Sciatic nerve (tissue), 2 donors: ENCODE data around the gene PTPA. TPM values are rescaled to one million over a fixed set of nuclear protein-coding genes. Genes with fewer than 3 reads are reported as not detected.
A peak's percentile ranks its signal among the peaks of the same experiment; 100 is the strongest.
"Not testable (repeated sequence)": the region's sequence is repeated elsewhere in the genome, so short reads cannot be mapped to it uniquely, and the experiment has no call there.

ENCODE experiments used
- ATAC-seq: fragments of 200-7000 bp; cut with Tn5 transposase; one replicate; pipeline ENCODE4 v1.9.1; 2020; ENCODE audit warnings: mild to moderate bottlenecking, moderate library complexity
- DNase-seq: peaks from one replicate; pipeline ENCODE4 v3.0.0-alpha.2; 2020; ENCODE audit warnings: low spot score
- intact Hi-C: fragments of 100-400 bp; cut with DNase I; formaldehyde crosslinking; loops from one replicate; pipeline ENCODE4 v1.14.2; 2022
- total RNA-seq: library from RNA; stranded (reverse); fragmentation: NEBNext Ultra II Directional; extraction: Animal tissue kit (Norgen Biotek cat#: 25700); gene quantifications from one replicate; pipeline ENCODE4 v1.2.1, GENCODE V29; 2021
- donor health status: DM: no; HTN: no; CAD: no.
- donor health status: DM: no; HTN: no; CAD: no.

The PTPA gene
- total RNA-seq, 1 donor from 2014 or later: 78.2 TPM

GRCh38 chr9:129143031-129143927 is 32.1 kb downstream of the PTPA start:
- intact Hi-C loops: loop anchor here (10.0 kb wide), 1 partner anchor 342 kb away; no protein-coding TSS in a partner anchor
- ATAC-seq (peak; percentile 36), DNase-seq (peak; percentile 93)

- intact Hi-C loops: loop anchor here (10.0 kb wide), 1 partner anchor 339 kb away; no protein-coding TSS in a partner anchor
These were observed 34.1 kb downstream of the PTPA start for GRCh38 chr9:129145316-129145715.

GRCh38 chr9:129145841-129146292 is 34.7 kb downstream of the PTPA start:
- DNase-seq: no peak
- intact Hi-C loops: loop anchor here (10.0 kb wide), 1 partner anchor 339 kb away; no protein-coding TSS in a partner anchor
- peak; percentile 56 for ATAC-seq

More at GRCh38 chr9:129145316-129145715, 34.1 kb downstream of the PTPA start:
- ATAC-seq (no peak), DNase-seq (no peak)

GRCh38 chr9:129146441-129146941 is 35.3 kb downstream of the PTPA start:
- DNase-seq (no peak), ATAC-seq (peak; percentile 47)
- intact Hi-C loops: loop anchor here (10.0 kb wide), 1 partner anchor 338 kb away; no protein-coding TSS in a partner anchor

GRCh38 chr9:129148463-129149204 is 37.4 kb downstream of the PTPA start:
- DNase-seq: no peak
- intact Hi-C loops: loop anchor here (10.0 kb wide), 1 partner anchor 336 kb away; no protein-coding TSS in a partner anchor
- ATAC-seq: no peak

- intact Hi-C loops: loop anchor here (10.0 kb wide), 1 partner anchor 335 kb away; no protein-coding TSS in a partner anchor
- no peak for ATAC-seq
- DNase-seq: no peak
These were observed 38.2 kb downstream of the PTPA start for GRCh38 chr9:129149442-129149841.

- intact Hi-C loops: no loop called here
- DNase-seq (no peak), ATAC-seq (no peak)
These were observed 38.9 kb downstream of the PTPA start for GRCh38 chr9:129150122-129150521.

- ATAC-seq (no peak), DNase-seq (no peak)
- intact Hi-C loops: no loop called here
These were observed 39.5 kb downstream of the PTPA start for GRCh38 chr9:129150672-129151211.

- intact Hi-C loops: no loop called here
- no peak for DNase-seq
- no peak for ATAC-seq
These were observed 40.3 kb downstream of the PTPA start for GRCh38 chr9:129151469-129151868.

- intact Hi-C loops: no loop called here
- DNase-seq (no peak), ATAC-seq (no peak)
These were observed 43.8 kb downstream of the PTPA start for GRCh38 chr9:129154866-129155477.

- intact Hi-C loops: no loop called here
- no peak for ATAC-seq
- no peak for DNase-seq
These were observed 44.9 kb downstream of the PTPA start for GRCh38 chr9:129156163-129156562.

GRCh38 chr9:129160712-129161533 is 49.7 kb downstream of the PTPA start:
- intact Hi-C loops: no loop called here
- no peak for ATAC-seq
- DNase-seq: no peak

- DNase-seq (no peak), ATAC-seq (no peak)
- intact Hi-C loops: no loop called here
These were observed 50.3 kb downstream of the PTPA start for GRCh38 chr9:129161534-129161837.

GRCh38 chr9:129162497-129163197 is 51.4 kb downstream of the PTPA start:
- DNase-seq: no peak
- intact Hi-C loops: no loop called here
- ATAC-seq: no peak

- DNase-seq, ATAC-seq, intact Hi-C loops: not testable (repeated sequence)
These were observed 52.0 kb downstream of the PTPA start for GRCh38 chr9:129163198-129163670.

GRCh38 chr9:129163753-129164152 is 52.5 kb downstream of the PTPA start:
- ATAC-seq (no peak), DNase-seq (no peak)
- intact Hi-C loops: no loop called here

- DNase-seq: no peak
- intact Hi-C loops: no loop called here
- peak; percentile 72 for ATAC-seq
These were observed 53.2 kb downstream of the PTPA start for GRCh38 chr9:129164246-129164930.
